Activated CD8-positive, alpha-beta memory T cell treated with anti-CD3 and anti-CD28 coated beads, Interleukin-2, amount 50 U/mL, for 24 hours (primary cell): Measurements from ENCODE around the gene HERPUD1.
A peak's percentile ranks its signal among the peaks of the same experiment; 100 is the strongest.
"Not testable (repeated sequence)": the region's sequence is repeated elsewhere in the genome, so short reads cannot be mapped to it uniquely, and the experiment has no call there.

Experiments used
- DNase-seq: peaks from one replicate; pipeline ENCODE4 v3.0.0-alpha.2; 2020; ENCODE audit errors: extremely low read depth

The HERPUD1 gene

GRCh38 chr16:56931892-56932720 lies at the start of gene HERPUD1:
Gene HERPUD1, plus strand, starts transcription at chr16:56932142. Its CDS starts 103 bp downstream, at chr16:56932245.
- DNase-seq, result peak; percentile 94

GRCh38 chr16:56883586-56883985 lies 48.4 kb upstream of the HERPUD1 start:
- no peak for DNase-seq

- no peak for DNase-seq
Measured at GRCh38 chr16:56884026-56884582, 47.8 kb upstream of the HERPUD1 start.

- not testable (repeated sequence) for DNase-seq
Measured at GRCh38 chr16:56884929-56885328, 47.0 kb upstream of the HERPUD1 start.

- no peak for DNase-seq
Measured at GRCh38 chr16:56885446-56886162, 46.3 kb upstream of the HERPUD1 start.

GRCh38 chr16:56886296-56886695 lies 45.6 kb upstream of the HERPUD1 start:
- DNase-seq, result no peak

- no peak for DNase-seq
Measured at GRCh38 chr16:56886826-56887225, 45.1 kb upstream of the HERPUD1 start.

- DNase-seq, result no peak
Measured at GRCh38 chr16:56888806-56889205, 43.1 kb upstream of the HERPUD1 start.

GRCh38 chr16:56889206-56889605 lies 42.7 kb upstream of the HERPUD1 start:
- DNase-seq, result no peak

GRCh38 chr16:56891685-56892084 lies 40.3 kb upstream of the HERPUD1 start:
- DNase-seq, result no peak

- DNase-seq, result no peak
Measured at GRCh38 chr16:56892705-56893104, 39.2 kb upstream of the HERPUD1 start.

- DNase-seq, result no peak
Measured at GRCh38 chr16:56894331-56894917, 37.5 kb upstream of the HERPUD1 start.

GRCh38 chr16:56895813-56896212 lies 36.1 kb upstream of the HERPUD1 start:
- DNase-seq, result no peak

GRCh38 chr16:56896244-56896643 lies 35.7 kb upstream of the HERPUD1 start:
- DNase-seq, result no peak

GRCh38 chr16:56897026-56897799 lies 34.7 kb upstream of the HERPUD1 start:
- no peak for DNase-seq

GRCh38 chr16:56898847-56899246 lies 33.1 kb upstream of the HERPUD1 start:
- DNase-seq, result no peak

GRCh38 chr16:56903866-56904265 lies 28.1 kb upstream of the HERPUD1 start:
- DNase-seq, result no peak

GRCh38 chr16:56907401-56907800 lies 24.5 kb upstream of the HERPUD1 start:
- DNase-seq, result no peak

GRCh38 chr16:56909527-56909979 lies 22.4 kb upstream of the HERPUD1 start:
- DNase-seq, result no peak

- no peak for DNase-seq
Measured at GRCh38 chr16:56910112-56910511, 21.8 kb upstream of the HERPUD1 start.
